Fibroblast of lung (primary cell): ENCODE results near the gene TF.

ENCODE experiments used
- CTCF ChIP-seq, 2 donors: IDR thresholded peaks in 1 of 2; conservative IDR thresholded peaks in 1 of 2; 1 replicate in 1 of 2; 2 replicates in 1 of 2; pipeline ENCODE4 v1.5.1; 2011 to 2012; ENCODE audit warnings: low read length in 2 of 2, control low read depth in 1 of 2, inconsistent platforms in 1 of 2, low read depth in 1 of 2, mild to moderate bottlenecking in 1 of 2
- EZH2 ChIP-seq: IDR thresholded peaks from 2 replicates; pipeline ENCODE4 v1.5.1; 2012; ENCODE audit warnings: low read length, control low read depth, mild to moderate bottlenecking; ENCODE audit errors: missing control alignments

GRCh38 chr3:133776794-133777438 is 30.7 kb downstream of the TF start:
- TF ChIP-seq CTCF (conservative IDR thresholded peaks at IDR 0.05 in 1 of 2, IDR thresholded peaks at IDR 0.05 in 1 of 2; ENCODE audit: low read depth in 1 of 2, low read length in 2 of 2) (no peak), EZH2 (no peak)
